HepG2 (cell line): ENCODE data around the gene FNDC4. TPM values are rescaled to one million over a fixed set of nuclear protein-coding genes. Genes with fewer than 3 reads are reported as not detected.

Source experiments
- AHR ChIP-seq: IDR thresholded peaks from 2 replicates; pipeline ENCODE4 v1.6.1; 2018; ENCODE audit warnings: missing genetic modification reagents, missing compliant biosample characterization
- BRCA1 ChIP-seq: sonication (generic); formaldehyde crosslinking; IDR thresholded peaks from 2 replicates; pipeline ENCODE4 v1.4.0; 2020; ENCODE audit warnings: missing genetic modification reagents
- IRX3 ChIP-seq: sonication (generic); formaldehyde crosslinking; IDR thresholded peaks from 2 replicates; pipeline ENCODE4 v1.8.1; 2023; ENCODE audit warnings: mild to moderate bottlenecking, low read depth, missing genetic modification reagents, borderline replicate concordance
- MAFK ChIP-seq, 2 experiments: IDR thresholded peaks in 1 of 2; conservative IDR thresholded peaks in 1 of 2; 2 replicates each; pipeline ENCODE4 v1.6.1; 2011; ENCODE audit warnings: improper control_type of control experiment in 2 of 2, low read length in 2 of 2
- MIXL1 ChIP-seq: IDR thresholded peaks from 2 replicates; pipeline ENCODE4 v1.6.1; 2016
- SCMH1 ChIP-seq: sonication (generic); formaldehyde crosslinking; IDR thresholded peaks from 2 replicates; pipeline ENCODE4 v1.9.0; 2021; ENCODE audit warnings: missing genetic modification reagents, mild to moderate bottlenecking, borderline replicate concordance
- ZC3H4 ChIP-seq: sonication (generic); formaldehyde crosslinking; IDR thresholded peaks from 2 replicates; pipeline ENCODE4 v1.4.0; 2020; ENCODE audit warnings: missing genetic modification reagents, borderline replicate concordance
- ZFP1 ChIP-seq: IDR thresholded peaks from 2 replicates; pipeline ENCODE4 v1.6.1; 2016
- ZNF17 ChIP-seq: sonication (generic); formaldehyde crosslinking; IDR thresholded peaks from 2 replicates; pipeline ENCODE4 v1.5.0; 2020; ENCODE audit warnings: mild to moderate bottlenecking, missing genetic modification reagents
- ZNF354B ChIP-seq: sonication (generic); formaldehyde crosslinking; IDR thresholded peaks from 2 replicates; pipeline ENCODE4 v1.8.0; 2022; ENCODE audit warnings: mild to moderate bottlenecking, missing genetic modification reagents
- ZNF460 ChIP-seq: sonication (generic); formaldehyde crosslinking; IDR thresholded peaks from 2 replicates; pipeline ENCODE4 v1.5.1; 2020; ENCODE audit warnings: missing genetic modification reagents, mild to moderate bottlenecking, borderline replicate concordance
- ZNF563 ChIP-seq: sonication (generic); formaldehyde crosslinking; IDR thresholded peaks from 2 replicates; pipeline ENCODE4 v1.8.0; 2022; ENCODE audit warnings: mild to moderate bottlenecking, moderate library complexity, missing genetic modification reagents
- ZNF749 ChIP-seq: sonication (generic); formaldehyde crosslinking; IDR thresholded peaks from 2 replicates; pipeline ENCODE4 v1.8.0; 2022; ENCODE audit warnings: mild to moderate bottlenecking, missing genetic modification reagents, moderate library complexity, borderline replicate concordance
- polyA plus RNA-seq, 8 experiments: library from polyadenylated mRNA; depleted of rRNA in 3 of 8; stranded (reverse) in 7 of 8; unstranded in 1 of 8; fragments of >200 nt; fragmentation: Illumina TruSeq in 4 of 8; extraction: Trizol in 4 of 8; gene quantifications; 2 replicates each; pipeline versions ENCODE4 v1.2.1 to v1.2.3, GENCODE V29; 2011 to 2016; ENCODE audit warnings: low read depth in 4 of 8, missing spikeins in 1 of 8, mixed read lengths in 1 of 8; ENCODE audit not compliant: insufficient read depth in 1 of 8
- total RNA-seq, 5 experiments: library from RNA; depleted of rRNA; stranded (reverse); fragments of >200 nt; fragmentation: Illumina TruSeq; extraction: Trizol; gene quantifications; 2 replicates each; pipeline ENCODE4 v1.2.3, GENCODE V29; 2016; ENCODE audit warnings: low read depth in 1 of 5
- TF ChIP-seq, protein P1 (sequence below): sonication (generic); formaldehyde crosslinking; IDR thresholded peaks from 2 replicates; pipeline ENCODE4 v1.5.0; 2020; ENCODE audit warnings: missing genetic modification reagents
- TF ChIP-seq, protein P2 (sequence below): sonication (generic); formaldehyde crosslinking; IDR thresholded peaks from 2 replicates; pipeline ENCODE4 v1.4.0; 2020; ENCODE audit warnings: mild to moderate bottlenecking, low read depth, missing genetic modification reagents
- TF ChIP-seq, protein P3 (sequence below): fragments of 450-650 bp; IDR thresholded peaks from 2 replicates; pipeline ENCODE4 v1.6.1; 2017
- TF ChIP-seq, protein P4 (sequence below): IDR thresholded peaks from 2 replicates; pipeline ENCODE4 v1.6.1; 2012; ENCODE audit warnings: inconsistent platforms
- TF ChIP-seq, protein P5 (sequence below): sonication (generic); formaldehyde crosslinking; IDR thresholded peaks from 2 replicates; pipeline ENCODE4 v1.4.0; 2020; ENCODE audit warnings: missing genetic modification reagents

The FNDC4 gene
- total and polyA plus RNA-seq, 2 of the 13 experiments (the other 11 are each of a cell fraction or from before 2014, with no cell fraction given), result 9.0 to 17.4 TPM

DNA sequence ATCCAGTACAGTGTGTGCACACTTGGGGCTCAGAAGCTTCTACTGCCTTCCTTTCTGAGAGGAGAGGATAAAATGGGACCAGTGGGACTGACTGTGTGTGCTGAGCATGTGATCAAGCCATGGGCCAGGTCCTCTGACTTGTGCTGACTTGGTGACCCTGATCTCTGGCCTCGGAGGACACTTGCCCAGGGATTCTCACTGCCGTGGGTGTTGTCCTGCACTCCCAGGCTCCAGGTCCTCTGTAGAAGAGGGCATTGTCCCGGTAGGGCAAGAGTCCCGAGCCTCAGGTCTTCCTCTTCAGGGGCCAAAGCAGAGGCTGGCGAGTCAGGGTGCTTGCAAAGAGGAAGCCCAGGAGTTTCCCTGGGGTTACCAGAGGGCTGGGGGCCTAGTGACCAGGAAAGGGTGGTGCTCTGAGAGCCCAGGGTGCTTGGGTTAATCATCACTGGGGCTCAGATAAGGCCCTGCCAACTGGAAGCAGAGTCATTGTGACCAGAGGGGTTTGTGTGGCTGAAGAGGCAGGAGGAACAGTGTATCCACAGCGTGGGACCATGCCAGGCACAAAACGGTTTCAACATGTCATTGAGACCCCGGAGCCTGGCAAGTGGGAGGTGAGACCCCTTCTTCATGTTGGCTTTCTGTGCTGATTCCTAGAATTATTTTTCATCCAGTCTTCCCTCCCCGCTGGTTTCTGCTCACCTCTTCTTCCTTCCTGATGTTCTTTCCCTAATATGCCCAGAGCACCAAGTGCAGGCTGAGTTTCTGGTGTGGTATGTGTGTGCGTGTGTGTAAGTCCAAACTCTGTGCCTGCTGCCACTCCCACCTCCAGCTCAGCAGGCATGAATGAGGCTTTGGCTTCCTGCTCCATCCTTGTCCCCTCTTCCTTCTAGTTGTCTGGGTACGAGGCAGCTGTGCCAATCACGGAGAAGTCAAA lies 1.6 kb upstream of the FNDC4 start, which contains the start of gene GCKR (continued):
- TF ChIP-seq, protein P1, sequence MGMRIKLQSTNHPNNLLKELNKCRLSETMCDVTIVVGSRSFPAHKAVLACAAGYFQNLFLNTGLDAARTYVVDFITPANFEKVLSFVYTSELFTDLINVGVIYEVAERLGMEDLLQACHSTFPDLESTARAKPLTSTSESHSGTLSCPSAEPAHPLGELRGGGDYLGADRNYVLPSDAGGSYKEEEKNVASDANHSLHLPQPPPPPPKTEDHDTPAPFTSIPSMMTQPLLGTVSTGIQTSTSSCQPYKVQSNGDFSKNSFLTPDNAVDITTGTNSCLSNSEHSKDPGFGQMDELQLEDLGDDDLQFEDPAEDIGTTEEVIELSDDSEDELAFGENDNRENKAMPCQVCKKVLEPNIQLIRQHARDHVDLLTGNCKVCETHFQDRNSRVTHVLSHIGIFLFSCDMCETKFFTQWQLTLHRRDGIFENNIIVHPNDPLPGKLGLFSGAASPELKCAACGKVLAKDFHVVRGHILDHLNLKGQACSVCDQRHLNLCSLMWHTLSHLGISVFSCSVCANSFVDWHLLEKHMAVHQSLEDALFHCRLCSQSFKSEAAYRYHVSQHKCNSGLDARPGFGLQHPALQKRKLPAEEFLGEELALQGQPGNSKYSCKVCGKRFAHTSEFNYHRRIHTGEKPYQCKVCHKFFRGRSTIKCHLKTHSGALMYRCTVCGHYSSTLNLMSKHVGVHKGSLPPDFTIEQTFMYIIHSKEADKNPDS, result no peak; the same call in 1 of the 2 replicates
- peak; percentile 75; the same call in 1 of the 2 replicates for TF ChIP-seq ZNF354B (CRISPR knock-in tag)
- TF ChIP-seq AHR (CRISPR knock-in tag), result no peak
- TF ChIP-seq BRCA1 (CRISPR knock-in tag), result peak; percentile 90; the same call in 1 of the 2 replicates
- TF ChIP-seq ZNF749 (CRISPR knock-in tag), result peak; percentile 80; the same call in 1 of the 2 replicates
- TF ChIP-seq IRX3 (CRISPR knock-in tag), result 0 out of 2 replicates have a peak, but pooled peaks have one; percentile 64
- 0 out of 2 replicates have a peak, but pooled peaks have one; percentile 38 for TF ChIP-seq ZFP1 (CRISPR knock-in tag)
- TF ChIP-seq ZNF460 (CRISPR knock-in tag), result no peak; the same call in 1 of the 2 replicates
- TF ChIP-seq ZC3H4 (CRISPR knock-in tag), result no peak; the same call in 1 of the 2 replicates
- TF ChIP-seq, protein P2, sequence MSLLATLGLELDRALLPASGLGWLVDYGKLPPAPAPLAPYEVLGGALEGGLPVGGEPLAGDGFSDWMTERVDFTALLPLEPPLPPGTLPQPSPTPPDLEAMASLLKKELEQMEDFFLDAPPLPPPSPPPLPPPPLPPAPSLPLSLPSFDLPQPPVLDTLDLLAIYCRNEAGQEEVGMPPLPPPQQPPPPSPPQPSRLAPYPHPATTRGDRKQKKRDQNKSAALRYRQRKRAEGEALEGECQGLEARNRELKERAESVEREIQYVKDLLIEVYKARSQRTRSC, result no peak
- TF ChIP-seq MAFK (conservative IDR thresholded peaks at IDR 0.05 in 1 of 2, IDR thresholded peaks at IDR 0.05 in 1 of 2; ENCODE audit: low read length in 2 of 2), result peak in 1 of 2 experiments; percentile 25; a peak in 1 of 4 replicates
- TF ChIP-seq ZNF17, result no peak
- TF ChIP-seq, protein P3, sequence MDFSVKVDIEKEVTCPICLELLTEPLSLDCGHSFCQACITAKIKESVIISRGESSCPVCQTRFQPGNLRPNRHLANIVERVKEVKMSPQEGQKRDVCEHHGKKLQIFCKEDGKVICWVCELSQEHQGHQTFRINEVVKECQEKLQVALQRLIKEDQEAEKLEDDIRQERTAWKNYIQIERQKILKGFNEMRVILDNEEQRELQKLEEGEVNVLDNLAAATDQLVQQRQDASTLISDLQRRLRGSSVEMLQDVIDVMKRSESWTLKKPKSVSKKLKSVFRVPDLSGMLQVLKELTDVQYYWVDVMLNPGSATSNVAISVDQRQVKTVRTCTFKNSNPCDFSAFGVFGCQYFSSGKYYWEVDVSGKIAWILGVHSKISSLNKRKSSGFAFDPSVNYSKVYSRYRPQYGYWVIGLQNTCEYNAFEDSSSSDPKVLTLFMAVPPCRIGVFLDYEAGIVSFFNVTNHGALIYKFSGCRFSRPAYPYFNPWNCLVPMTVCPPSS, result no peak
- TF ChIP-seq SCMH1 (CRISPR knock-in tag), result no peak
- TF ChIP-seq MIXL1, result no peak; the same call in 1 of the 2 replicates
- TF ChIP-seq, protein P4, sequence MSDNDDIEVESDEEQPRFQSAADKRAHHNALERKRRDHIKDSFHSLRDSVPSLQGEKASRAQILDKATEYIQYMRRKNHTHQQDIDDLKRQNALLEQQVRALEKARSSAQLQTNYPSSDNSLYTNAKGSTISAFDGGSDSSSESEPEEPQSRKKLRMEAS, result peak; percentile 91
- no peak for TF ChIP-seq ZNF563 (CRISPR knock-in tag)
- TF ChIP-seq, protein P5, sequence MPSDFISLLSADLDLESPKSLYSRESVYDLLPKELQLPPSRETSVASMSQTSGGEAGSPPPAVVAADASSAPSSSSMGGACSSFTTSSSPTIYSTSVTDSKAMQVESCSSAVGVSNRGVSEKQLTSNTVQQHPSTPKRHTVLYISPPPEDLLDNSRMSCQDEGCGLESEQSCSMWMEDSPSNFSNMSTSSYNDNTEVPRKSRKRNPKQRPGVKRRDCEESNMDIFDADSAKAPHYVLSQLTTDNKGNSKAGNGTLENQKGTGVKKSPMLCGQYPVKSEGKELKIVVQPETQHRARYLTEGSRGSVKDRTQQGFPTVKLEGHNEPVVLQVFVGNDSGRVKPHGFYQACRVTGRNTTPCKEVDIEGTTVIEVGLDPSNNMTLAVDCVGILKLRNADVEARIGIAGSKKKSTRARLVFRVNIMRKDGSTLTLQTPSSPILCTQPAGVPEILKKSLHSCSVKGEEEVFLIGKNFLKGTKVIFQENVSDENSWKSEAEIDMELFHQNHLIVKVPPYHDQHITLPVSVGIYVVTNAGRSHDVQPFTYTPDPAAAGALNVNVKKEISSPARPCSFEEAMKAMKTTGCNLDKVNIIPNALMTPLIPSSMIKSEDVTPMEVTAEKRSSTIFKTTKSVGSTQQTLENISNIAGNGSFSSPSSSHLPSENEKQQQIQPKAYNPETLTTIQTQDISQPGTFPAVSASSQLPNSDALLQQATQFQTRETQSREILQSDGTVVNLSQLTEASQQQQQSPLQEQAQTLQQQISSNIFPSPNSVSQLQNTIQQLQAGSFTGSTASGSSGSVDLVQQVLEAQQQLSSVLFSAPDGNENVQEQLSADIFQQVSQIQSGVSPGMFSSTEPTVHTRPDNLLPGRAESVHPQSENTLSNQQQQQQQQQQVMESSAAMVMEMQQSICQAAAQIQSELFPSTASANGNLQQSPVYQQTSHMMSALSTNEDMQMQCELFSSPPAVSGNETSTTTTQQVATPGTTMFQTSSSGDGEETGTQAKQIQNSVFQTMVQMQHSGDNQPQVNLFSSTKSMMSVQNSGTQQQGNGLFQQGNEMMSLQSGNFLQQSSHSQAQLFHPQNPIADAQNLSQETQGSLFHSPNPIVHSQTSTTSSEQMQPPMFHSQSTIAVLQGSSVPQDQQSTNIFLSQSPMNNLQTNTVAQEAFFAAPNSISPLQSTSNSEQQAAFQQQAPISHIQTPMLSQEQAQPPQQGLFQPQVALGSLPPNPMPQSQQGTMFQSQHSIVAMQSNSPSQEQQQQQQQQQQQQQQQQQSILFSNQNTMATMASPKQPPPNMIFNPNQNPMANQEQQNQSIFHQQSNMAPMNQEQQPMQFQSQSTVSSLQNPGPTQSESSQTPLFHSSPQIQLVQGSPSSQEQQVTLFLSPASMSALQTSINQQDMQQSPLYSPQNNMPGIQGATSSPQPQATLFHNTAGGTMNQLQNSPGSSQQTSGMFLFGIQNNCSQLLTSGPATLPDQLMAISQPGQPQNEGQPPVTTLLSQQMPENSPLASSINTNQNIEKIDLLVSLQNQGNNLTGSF (CRISPR knock-in tag), result peak; percentile 53; the same call in 1 of the 2 replicates
